SH-SY5Y (cell line): ENCODE data around the gene ZNF362.
A peak's percentile ranks its signal among the peaks of the same experiment; 100 is the strongest.

Experiments
- GATA2 ChIP-seq: IDR thresholded peaks from 2 replicates; pipeline ENCODE4 v1.6.1; 2011; ENCODE audit warnings: mild to moderate bottlenecking, low read depth, low read length
- GATA3 ChIP-seq: IDR thresholded peaks from 2 replicates; pipeline ENCODE4 v1.6.1; 2011; ENCODE audit warnings: low read depth, mild to moderate bottlenecking, low read length, moderate library complexity

ZNF362 gene

GRCh38 chr1:33237579-33237978 is 18.7 kb upstream of the ZNF362 start:
- no peak for TF ChIP-seq GATA3
- no peak for TF ChIP-seq GATA2

GRCh38 chr1:33241866-33242265 is 14.4 kb upstream of the ZNF362 start:
- TF ChIP-seq GATA2 (no peak), GATA3 (no peak)

GRCh38 chr1:33242652-33243051 is 13.6 kb upstream of the ZNF362 start:
- TF ChIP-seq GATA3 (no peak), GATA2 (no peak)

GRCh38 chr1:33244143-33244808 is 12.0 kb upstream of the ZNF362 start:
- TF ChIP-seq GATA3, result peak; percentile 45; the same call in 1 of the 2 replicates
- peak; percentile 68 for TF ChIP-seq GATA2

- no peak for TF ChIP-seq GATA3
- no peak for TF ChIP-seq GATA2
Measured at GRCh38 chr1:33244809-33245186, 11.5 kb upstream of the ZNF362 start.

GRCh38 chr1:33246171-33246570 is 10.1 kb upstream of the ZNF362 start:
- TF ChIP-seq GATA3 (no peak), GATA2 (no peak)

GRCh38 chr1:33247545-33247944 is 8.7 kb upstream of the ZNF362 start:
- TF ChIP-seq GATA2 (no peak), GATA3 (no peak)

- no peak for TF ChIP-seq GATA2
- TF ChIP-seq GATA3, result no peak
Measured at GRCh38 chr1:33248244-33248643, 8.0 kb upstream of the ZNF362 start.

- TF ChIP-seq GATA2, result no peak
- no peak for TF ChIP-seq GATA3
Measured at GRCh38 chr1:33249422-33249821, 6.9 kb upstream of the ZNF362 start.

- no peak for TF ChIP-seq GATA3
- TF ChIP-seq GATA2, result no peak
Measured at GRCh38 chr1:33250217-33250616, 6.1 kb upstream of the ZNF362 start.

GRCh38 chr1:33250724-33251123 is 5.6 kb upstream of the ZNF362 start:
- no peak for TF ChIP-seq GATA2
- no peak for TF ChIP-seq GATA3

- TF ChIP-seq GATA3 (no peak), GATA2 (no peak)
Measured at GRCh38 chr1:33254491-33254890, 1.8 kb upstream of the ZNF362 start.

- no peak; the same call in 1 of the 2 replicates for TF ChIP-seq GATA2
- no peak for TF ChIP-seq GATA3
Measured at GRCh38 chr1:33255347-33256220, 708 bp upstream of the ZNF362 start.

- no peak for TF ChIP-seq GATA2
- no peak for TF ChIP-seq GATA3
Measured at GRCh38 chr1:33256221-33256470, 146 bp upstream of the ZNF362 start.

GRCh38 chr1:33257207-33257771 is 997 bp downstream of the ZNF362 start:
- TF ChIP-seq GATA2, result no peak
- no peak for TF ChIP-seq GATA3
